ENCODE results near the gene OTULINL. TPM values are rescaled to one million over a fixed set of nuclear protein-coding genes. Genes with fewer than 3 reads are reported as not detected.

OTULINL gene
- polyA plus RNA-seq, 1 donor (not counting 4 experiments of a cell fraction or from before 2014, with no cell fraction given) = 0.62 TPM

DNA sequence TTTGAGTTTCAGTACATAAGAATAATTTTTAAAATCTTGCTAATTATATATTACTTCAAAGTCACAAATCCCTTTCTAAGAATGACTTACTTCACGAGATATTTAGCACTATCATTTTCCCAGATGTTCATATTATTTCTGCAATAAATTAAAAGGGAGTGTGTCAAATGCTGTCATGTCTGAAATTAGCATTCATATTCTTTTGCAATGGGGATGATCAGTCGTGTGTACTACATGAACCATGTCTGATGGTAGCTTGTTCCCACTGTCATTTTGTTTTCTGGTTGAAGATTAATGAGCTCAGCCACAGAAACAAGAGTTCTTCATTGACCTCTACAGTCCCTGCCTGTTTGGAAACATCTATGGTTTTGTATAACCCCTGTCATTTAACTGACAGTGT is 30.1 kb downstream of the OTULINL start:
- no peaks in the 10 kb centered on the region for H4K20me1 ChIP-seq (ENCODE audit: control insufficient read depth, extremely low read depth, insufficient read depth, low read length)
- no peak overlapping the region for H3K27ac ChIP-seq (ENCODE audit: control insufficient read depth, insufficient read depth, low read length)
- no peak overlapping the region for H3K4me2 ChIP-seq (ENCODE audit: control insufficient read depth, extremely low read depth, insufficient read depth, low read depth, low read length)
- dilution Hi-C loops (cut with MboI; ENCODE audit: extremely low pct_ligation_motif_present, low sequenced_read_pairs) = no loop called here
- H3K9ac ChIP-seq (ENCODE audit: control insufficient read depth, extremely low read depth, insufficient read depth, low read length) = no peak overlapping the region
- no peaks in the 10 kb centered on the region for H3K36me3 ChIP-seq (ENCODE audit: control insufficient read depth in 2 of 2, extremely low read depth in 1 of 2, insufficient read depth in 2 of 2, low read length in 2 of 2)
- no peaks in the 10 kb centered on the region for H3K79me2 ChIP-seq (ENCODE audit: control insufficient read depth, insufficient read depth, low read length)
- H3K9me3 ChIP-seq (ENCODE audit: control insufficient read depth, low read depth, low read length) = no peaks in the 10 kb centered on the region
- H3K4me1 ChIP-seq (ENCODE audit: control insufficient read depth, extremely low read depth, insufficient read depth, low read length) = no peaks in the 10 kb centered on the region
- H2AFZ ChIP-seq (ENCODE audit: control insufficient read depth, low read length) = no peak overlapping the region
- no peak for TF ChIP-seq EZH2 (IDR thresholded peaks at IDR 0.05; ENCODE audit: low read length)
- TF ChIP-seq, protein P1, sequence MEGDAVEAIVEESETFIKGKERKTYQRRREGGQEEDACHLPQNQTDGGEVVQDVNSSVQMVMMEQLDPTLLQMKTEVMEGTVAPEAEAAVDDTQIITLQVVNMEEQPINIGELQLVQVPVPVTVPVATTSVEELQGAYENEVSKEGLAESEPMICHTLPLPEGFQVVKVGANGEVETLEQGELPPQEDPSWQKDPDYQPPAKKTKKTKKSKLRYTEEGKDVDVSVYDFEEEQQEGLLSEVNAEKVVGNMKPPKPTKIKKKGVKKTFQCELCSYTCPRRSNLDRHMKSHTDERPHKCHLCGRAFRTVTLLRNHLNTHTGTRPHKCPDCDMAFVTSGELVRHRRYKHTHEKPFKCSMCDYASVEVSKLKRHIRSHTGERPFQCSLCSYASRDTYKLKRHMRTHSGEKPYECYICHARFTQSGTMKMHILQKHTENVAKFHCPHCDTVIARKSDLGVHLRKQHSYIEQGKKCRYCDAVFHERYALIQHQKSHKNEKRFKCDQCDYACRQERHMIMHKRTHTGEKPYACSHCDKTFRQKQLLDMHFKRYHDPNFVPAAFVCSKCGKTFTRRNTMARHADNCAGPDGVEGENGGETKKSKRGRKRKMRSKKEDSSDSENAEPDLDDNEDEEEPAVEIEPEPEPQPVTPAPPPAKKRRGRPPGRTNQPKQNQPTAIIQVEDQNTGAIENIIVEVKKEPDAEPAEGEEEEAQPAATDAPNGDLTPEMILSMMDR (optimal IDR thresholded peaks at IDR 0.05 in 1 of 3, IDR thresholded peaks at IDR 0.05 in 1 of 3, conservative IDR thresholded peaks at IDR 0.05 in 1 of 3; ENCODE audit: extremely low read depth in 1 of 3, insufficient read depth in 2 of 3, low read length in 3 of 3) = no peak
- no peaks in the 10 kb centered on the region for H3K27me3 ChIP-seq (ENCODE audit: control insufficient read depth, extremely low read depth, insufficient read depth, low read length)
- FAIRE-seq = no peak
- no peak for DNase-seq (ENCODE audit: low read depth, low spot score)
- H3K4me3 ChIP-seq (ENCODE audit: control insufficient read depth in 2 of 3, extremely low read depth in 1 of 3, insufficient read depth in 2 of 3, low read depth in 1 of 3, low read length in 3 of 3) = no peak overlapping the region
- H3K9me1 ChIP-seq (ENCODE audit: control insufficient read depth, extremely low read depth, insufficient read depth, low read length) = no peaks in the 10 kb centered on the region

DNA sequence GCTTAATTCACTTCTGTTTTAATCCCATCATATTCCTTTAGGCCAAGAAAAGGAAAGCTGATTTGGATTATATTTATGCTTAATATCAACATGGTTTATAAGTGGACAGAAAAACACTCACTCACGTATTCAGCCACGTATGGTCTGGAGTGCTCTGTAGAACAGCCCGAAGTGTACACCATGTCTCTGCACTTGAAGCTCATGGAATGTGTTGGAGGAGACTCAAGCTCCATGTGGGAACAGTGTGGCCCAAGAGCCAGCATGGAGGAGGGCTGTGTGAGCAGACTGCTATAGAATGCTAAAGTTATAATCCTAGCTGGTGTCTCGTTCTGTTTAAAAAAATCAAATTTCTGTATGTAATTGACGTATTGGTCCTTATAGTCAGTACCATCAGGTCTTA is 32.9 kb downstream of the OTULINL start:
- no peaks in the 10 kb centered on the region for H3K9me3 ChIP-seq (ENCODE audit: control insufficient read depth, low read depth, low read length)
- H3K79me2 ChIP-seq (ENCODE audit: control insufficient read depth, insufficient read depth, low read length) = no peaks in the 10 kb centered on the region
- no peak for FAIRE-seq
- TF ChIP-seq, protein P1 (optimal IDR thresholded peaks at IDR 0.05 in 1 of 3, IDR thresholded peaks at IDR 0.05 in 1 of 3, conservative IDR thresholded peaks at IDR 0.05 in 1 of 3; ENCODE audit: extremely low read depth in 1 of 3, insufficient read depth in 2 of 3, low read length in 3 of 3) = no peak
- TF ChIP-seq EZH2 (IDR thresholded peaks at IDR 0.05; ENCODE audit: low read length) = no peak
- H4K20me1 ChIP-seq (ENCODE audit: control insufficient read depth, extremely low read depth, insufficient read depth, low read length) = no peaks in the 10 kb centered on the region
- H3K4me2 ChIP-seq (ENCODE audit: control insufficient read depth, extremely low read depth, insufficient read depth, low read depth, low read length) = no peak overlapping the region
- H3K9ac ChIP-seq (ENCODE audit: control insufficient read depth, extremely low read depth, insufficient read depth, low read length) = no peak overlapping the region
- no peak overlapping the region for H3K4me3 ChIP-seq (ENCODE audit: control insufficient read depth in 2 of 3, extremely low read depth in 1 of 3, insufficient read depth in 2 of 3, low read depth in 1 of 3, low read length in 3 of 3)
- dilution Hi-C loops (cut with MboI; ENCODE audit: extremely low pct_ligation_motif_present, low sequenced_read_pairs) = no loop called here
- H3K9me1 ChIP-seq (ENCODE audit: control insufficient read depth, extremely low read depth, insufficient read depth, low read length) = no peaks in the 10 kb centered on the region
- no peaks in the 10 kb centered on the region for H3K4me1 ChIP-seq (ENCODE audit: control insufficient read depth, extremely low read depth, insufficient read depth, low read length)
- no peak overlapping the region for H3K27ac ChIP-seq (ENCODE audit: control insufficient read depth, insufficient read depth, low read length)
- no peaks in the 10 kb centered on the region for H3K36me3 ChIP-seq (ENCODE audit: control insufficient read depth in 2 of 2, extremely low read depth in 1 of 2, insufficient read depth in 2 of 2, low read length in 2 of 2)
- no peak overlapping the region for H2AFZ ChIP-seq (ENCODE audit: control insufficient read depth, low read length)
- H3K27me3 ChIP-seq (ENCODE audit: control insufficient read depth, extremely low read depth, insufficient read depth, low read length) = no peaks in the 10 kb centered on the region
- DNase-seq (ENCODE audit: low read depth, low spot score) = no peak
